Activated T-cell treated with anti-CD3 and anti-CD28 coated beads for 4 hours (primary cell): ENCODE results near the gene KISS1R.

Experiments
- DNase-seq: peaks from one replicate; pipeline ENCODE4 v3.0.0-alpha.2; 2020

KISS1R gene

DNA sequence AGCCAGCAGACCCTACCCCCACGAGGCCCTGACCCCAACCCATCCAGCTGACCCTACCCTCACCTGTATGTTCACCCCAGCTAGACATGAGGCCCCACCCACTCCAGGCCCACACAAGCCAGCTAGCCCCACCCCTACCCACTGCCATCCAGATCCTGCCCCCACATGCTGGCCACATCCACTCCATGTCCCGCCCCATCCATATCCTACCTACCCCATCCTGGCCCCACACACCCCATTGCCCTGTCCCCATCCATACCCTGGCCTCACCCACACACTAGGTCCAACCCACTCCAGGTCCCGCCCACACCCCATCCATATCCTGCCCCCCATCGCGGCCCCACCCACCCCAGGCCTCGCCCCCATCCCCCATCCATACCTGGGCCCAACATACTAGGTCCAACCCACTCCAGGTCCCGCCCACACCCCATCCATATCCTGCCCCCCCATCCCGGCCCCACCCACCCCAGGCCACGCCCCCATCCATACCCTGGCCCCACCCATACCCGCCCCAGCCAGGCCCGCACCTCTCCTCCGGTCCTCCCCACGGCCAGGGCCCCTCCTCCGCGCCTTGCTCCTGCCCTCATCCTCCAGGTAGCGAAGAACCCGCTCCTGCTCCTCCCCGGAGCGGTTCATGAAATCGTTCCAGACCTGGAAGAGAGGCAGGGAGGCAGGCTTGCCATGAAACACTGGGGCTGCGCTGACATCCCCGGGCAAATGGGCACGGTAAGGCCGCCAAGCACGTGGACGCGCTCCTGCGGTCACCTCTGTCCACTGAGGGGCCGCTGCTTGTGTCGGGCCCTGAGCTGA, 16.6 kb upstream of the KISS1R start:
- DNase-seq, result no peak

DNA sequence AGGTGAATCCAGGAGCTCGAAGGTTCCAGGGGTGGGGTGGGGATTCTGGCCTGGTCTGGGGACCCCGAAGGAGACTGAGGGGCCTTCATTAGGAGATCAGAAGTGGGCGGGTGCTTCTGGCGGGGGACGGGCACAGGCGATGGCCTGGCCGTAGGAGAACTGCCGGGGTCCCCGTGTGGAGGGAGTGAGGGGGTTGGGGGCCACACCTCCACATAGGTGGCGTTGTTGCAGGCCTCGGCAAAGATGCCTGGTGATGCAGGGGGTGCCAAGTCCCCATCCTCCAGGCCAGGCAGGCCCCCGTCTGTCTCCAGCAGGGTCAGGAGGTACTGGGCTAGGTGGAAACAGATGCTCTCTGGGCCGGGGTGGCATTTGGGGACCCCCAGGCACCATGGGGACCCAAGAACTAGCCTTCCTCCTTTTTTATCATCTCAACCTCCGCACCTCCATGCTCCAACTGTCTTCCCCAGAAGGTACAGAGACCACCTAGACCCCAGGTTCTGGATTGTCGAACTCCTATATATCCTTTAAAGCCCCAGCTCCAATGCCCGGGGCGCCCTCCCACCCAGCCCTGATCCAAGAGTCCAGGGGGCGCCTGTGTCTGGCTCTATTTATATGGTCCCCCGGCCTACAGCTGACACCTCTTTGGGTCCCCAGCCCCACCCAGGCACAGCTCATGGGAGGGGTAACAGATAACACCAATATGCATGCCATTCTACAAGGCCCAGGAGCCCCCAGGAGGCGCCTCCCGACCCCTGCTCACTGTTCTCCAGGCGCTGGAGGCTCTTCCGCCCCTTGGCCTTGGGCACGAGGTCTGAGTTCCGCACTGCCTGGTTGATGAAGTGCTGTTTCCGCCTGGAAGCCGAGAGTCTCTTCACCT, 15.7 kb upstream of the KISS1R start:
- no peak for DNase-seq

DNA sequence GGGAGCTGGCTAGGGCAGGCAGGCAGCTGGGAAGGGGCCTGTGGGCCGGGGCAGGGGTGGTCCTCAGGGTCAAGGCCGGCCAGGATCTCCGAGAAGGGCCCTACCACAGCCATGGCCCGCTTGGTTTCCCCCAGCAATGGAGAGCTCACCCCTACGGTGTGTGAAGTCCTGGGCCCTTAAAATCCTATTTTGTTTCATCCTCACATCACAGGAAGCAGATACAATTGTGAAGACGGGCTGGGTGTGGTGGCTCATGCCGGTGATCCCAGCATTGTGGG, 15.1 kb upstream of the KISS1R start:
- DNase-seq, result no peak

DNA sequence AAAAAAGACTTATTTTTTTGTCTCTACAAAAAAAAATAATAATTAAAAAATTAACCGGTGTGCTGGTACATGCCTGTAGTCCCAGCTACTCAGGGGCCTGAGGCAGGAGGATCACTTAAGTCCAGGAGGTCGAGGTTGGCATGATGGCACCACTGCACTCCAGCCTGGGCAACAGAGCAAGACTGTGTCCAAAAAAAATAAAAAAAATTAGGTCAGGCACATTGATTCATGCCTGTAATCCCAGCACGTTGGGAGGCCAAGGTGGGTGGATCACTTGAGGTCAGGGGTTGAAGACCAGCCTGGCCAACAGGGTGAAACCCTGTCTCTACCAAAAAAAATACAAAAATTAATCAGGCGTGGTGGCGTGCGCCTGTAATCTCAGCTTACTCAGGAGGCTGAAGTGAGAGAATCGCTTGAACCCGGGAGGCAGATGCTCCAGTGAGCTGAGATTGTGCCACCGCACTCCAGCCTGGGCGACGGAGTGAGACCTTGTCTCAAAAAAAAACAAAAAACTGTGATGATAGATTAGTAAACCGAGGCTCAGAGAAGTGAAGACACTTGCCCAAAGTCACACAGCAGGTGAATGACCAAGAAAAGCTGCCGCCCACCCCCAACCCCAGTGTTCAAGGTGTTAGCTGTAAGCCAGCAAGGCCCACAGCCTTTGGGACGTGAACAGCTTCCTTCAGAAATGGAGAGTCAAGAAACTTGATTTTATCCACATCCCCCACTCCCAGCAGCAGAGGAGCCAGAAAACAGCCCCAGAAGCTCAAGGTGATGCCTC, 14.5 kb upstream of the KISS1R start:
- DNase-seq, result no peak

DNA sequence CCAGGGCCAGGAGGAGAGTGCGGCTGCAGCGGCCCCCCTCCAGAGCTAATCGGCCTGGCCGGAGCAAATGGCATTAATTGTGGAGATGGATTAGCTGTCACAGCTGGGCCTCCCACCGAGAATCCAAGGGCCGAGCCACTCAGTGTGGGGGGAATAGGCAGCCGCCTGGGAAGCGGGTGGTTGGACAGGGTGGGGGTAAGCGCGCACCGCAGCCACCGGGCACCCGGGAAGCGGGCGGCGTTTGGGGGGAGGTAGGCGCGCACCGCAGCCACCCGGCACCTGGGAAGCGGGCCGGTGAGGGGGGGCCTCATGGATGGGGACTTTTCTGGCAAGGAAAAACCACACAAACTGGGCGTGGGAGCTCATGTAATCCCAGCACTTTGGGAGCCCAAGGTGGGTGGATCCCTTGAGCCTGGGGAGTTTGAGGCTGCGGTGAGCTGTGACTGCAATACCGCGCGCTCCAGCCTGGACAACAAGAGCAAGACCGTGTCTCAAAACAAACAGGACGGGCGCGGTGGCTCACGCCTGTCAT, 13.8 kb upstream of the KISS1R start:
- no peak for DNase-seq

DNA sequence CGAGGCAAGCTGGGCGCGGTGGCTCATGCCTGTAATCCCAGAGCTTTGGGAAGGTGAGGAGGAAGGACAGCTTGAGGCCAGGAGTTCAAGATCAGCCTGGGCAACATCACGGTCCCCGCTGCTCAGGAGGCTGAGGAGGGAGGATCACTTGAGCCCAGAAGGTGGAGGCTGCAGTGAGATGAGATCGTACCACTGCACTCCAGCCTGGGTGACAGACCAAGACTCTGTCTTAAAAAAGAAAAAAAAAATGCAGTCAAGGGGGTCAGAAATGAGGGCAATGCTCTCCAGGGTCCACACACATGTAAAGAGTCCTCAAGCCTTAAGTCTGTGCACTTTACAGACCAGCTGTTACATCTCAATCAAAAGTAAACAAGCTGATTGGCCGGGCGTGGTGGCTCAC, 12.6 kb upstream of the KISS1R start:
- DNase-seq, result no peak

DNA sequence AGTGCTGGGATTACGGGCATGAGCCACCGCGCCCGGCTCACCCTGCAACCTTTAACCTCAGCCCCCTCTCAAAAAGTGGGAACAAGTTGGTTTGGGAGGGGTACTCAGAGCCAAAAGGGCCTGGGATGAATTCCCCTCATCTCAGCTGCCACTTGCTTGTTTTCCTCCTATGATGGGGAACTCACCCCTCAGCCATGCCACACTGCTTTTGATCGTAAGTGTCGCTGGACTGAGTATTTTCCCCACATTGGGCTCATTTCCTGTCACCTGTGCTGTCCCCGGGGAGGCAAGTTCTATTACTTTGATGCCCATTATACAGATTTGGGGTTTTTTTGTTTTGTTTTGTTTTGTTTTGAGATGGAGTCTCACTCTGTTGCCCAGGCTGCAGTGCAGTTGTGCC, 10.7 kb upstream of the KISS1R start:
- no peak for DNase-seq

DNA sequence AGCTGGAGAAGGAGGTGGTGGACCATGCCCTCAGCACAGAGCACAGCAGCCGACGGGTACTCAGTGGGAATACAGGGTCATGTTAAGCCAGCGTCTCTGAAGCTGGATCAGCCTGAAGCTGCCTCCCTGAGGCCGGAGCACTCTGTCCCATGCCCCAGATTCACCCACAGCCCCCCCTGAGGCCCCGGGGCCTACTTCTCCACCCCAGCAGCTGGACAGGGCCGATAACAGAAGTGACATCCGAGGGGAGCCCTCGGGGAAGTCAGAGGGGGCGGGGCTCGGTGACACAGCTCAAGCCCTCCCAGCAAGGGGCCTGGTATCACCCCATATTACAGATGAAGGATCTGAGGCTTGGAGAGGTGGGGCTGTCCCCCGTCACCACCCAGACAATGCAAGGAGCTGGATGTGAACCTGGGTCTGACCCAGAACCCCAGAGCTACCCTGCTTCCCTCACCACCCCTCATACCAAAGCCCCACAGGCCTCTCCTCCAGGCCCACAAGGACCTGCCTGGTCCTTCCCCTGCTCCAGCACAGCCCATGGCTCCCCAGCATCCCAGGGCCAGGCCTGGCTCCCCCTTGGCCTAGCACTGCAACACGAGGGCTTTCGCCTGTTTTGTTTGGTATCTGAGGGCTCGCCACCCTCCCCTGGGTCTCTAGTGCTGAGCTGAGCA, 9.8 kb upstream of the KISS1R start:
- DNase-seq, result no peak

DNA sequence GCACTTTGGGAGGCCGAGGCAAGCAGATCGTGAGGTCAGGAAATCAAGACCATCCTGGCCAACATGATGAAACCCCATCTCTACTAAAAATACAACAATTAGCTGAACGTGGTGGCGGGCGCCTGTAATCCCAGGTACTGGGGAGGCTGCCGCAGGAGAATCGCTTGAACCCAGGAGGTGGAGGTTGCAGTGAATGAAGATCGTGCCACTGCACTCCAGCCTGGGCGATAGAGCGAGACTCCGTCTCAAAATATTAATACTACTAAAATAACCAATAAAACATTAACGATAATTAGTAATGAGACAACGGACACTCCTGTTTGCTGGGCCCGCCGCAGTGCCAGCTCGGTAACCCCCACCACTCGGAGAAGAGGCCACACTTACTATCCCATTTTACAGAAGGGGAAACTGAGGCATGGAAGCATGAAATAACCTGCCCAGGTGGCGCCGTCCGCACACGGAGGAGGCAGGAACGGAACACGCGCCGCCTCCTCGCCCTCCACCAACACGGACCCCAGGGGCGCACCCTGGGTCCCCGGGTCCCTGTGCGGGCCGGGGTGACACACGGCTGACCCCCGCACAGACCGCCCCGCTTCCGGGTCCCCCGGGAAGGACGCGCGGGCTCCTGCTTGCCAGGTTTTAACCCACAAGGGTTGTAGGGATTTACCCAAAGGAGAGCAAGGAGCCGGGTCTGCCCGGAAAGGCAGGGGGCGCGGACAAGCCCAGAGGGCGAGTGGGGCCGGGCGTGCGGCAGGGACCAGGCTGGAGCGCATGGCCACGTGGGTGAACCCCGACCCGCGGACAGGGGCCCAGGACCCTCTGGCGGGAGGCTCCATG, 5.7 kb upstream of the KISS1R start:
- DNase-seq, result no peak

DNA sequence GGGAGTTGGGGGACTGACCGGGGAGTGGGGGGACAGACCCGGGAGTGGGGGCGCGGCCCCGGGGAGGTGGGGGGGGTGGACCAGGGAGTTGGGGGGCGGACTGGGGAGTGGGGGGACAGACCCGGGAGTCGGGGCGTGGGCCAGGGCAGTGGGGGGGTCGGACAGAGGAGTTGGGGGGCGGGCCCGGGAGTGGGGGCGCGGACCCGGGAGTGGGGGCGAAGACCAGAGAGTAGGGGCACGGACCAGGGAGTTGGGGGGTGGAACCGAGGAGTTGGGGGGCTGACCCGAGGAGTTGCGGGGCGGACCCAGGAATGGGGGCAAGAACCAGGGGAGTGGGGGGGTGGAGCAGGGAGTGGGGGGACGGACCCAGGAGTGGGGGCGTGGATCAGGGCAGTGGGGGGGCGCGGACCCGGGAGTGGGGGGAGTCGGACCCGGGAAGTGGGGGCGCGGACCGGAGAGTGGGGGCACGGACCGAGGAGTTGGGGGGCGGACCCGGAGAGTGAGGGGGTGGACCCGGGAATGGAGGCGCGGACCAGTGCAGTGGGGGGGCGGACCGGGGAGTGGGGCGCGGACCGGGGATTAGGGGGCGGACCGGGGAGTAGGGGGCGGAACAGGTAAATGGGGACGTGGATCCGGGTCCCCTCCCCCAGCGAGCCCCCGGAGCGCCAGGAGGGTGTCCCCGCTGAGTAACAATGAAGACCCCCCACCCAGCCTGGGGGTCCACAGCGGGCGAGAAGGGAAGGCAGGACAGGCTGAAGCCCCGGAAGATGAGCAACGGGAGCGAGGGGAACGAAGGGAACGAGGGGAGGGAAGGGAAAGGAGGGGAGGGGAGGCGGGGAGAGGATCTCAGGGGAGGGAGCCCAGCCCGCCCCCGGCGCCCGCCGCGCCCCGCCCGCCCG, 4.7 kb upstream of the KISS1R start:
- no peak for DNase-seq

DNA sequence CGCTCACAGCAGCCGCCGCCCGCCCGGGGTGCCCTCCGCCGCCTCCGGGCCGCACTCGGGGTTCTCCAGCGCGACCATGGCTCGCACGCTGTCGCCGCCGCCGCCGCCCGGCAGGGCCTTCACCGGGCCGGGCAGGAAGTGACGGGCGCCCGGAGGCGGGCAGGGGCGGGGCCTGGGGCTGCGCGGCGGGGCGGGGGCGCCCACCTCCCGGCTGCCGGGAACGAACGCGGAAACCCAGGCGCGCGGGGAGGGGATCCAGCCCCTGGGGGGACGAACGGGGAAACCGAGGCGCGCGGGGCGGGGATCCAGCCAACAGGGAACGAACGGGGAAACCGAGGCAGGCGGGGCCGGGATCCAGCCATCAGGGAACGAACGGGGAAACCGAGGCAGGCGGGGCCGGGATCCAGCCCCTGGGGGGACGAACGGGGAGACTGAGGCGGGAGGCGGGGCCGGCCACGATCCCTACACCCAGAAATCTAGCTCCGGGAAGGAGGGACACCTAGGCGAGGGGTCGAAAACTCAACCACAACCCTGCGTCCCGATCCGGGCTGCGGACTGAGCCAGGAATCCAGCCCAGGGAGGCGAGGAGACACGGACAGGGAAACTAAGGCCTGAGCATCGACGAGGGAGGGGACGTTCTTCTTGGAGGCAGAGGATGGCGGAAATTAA, 3.9 kb upstream of the KISS1R start, which contains the start of gene R3HDM4:
TSS of gene R3HDM4 (minus strand) at position 140 of the 669 bp plus-strand sequence. CDS start at position 78, 62 bp downstream.
- DNase-seq, result peak; percentile 79

DNA sequence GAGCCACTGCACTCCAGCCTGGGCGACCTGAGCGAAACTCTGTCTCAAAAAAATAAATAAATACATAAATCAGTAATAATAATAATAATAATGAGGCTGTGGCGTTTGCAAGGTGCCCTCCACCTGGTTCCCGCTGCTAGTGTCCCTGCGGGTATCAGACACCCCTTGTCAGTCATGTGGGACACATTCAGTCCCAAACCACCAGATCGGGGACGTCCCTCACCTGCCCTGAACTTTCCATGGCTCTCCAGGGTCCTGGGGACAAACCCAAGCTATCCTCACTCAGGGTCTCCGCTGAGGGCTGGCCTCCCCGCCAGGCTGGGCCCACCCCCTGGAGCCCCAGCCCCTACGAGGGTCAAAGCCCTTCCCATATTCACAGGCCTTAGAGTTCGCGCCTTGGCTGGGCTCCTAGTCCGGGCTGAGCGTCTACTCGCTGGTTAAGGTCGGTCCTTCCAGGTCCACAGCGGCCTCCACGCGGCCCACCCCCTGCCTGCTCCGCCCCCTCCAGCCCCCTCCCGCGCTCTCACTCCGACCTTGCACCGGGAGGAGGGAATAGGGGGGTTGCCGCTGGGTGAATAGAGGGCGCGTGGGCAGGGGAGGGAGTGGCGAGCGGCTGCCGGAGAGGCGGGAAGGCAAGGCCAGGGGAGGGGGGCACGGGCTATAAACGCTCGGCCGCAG, 349 bp upstream of the KISS1R start:
- DNase-seq, result no peak

DNA sequence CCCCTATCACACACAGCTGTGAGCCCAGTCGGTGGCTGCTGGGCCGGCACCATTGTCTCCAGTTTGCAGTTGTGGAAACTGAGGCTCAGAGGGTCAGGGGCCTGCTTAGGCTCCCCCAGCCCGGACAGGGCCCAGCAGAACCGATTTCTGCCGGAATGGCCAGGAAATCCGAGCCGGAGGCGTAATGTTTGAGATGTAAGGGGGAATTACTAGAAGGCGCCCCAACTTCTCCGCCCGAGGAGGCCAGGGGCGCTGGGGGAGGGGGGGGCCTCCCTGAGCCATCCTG, 962 bp downstream of the KISS1R start:
- no peak for DNase-seq

DNA sequence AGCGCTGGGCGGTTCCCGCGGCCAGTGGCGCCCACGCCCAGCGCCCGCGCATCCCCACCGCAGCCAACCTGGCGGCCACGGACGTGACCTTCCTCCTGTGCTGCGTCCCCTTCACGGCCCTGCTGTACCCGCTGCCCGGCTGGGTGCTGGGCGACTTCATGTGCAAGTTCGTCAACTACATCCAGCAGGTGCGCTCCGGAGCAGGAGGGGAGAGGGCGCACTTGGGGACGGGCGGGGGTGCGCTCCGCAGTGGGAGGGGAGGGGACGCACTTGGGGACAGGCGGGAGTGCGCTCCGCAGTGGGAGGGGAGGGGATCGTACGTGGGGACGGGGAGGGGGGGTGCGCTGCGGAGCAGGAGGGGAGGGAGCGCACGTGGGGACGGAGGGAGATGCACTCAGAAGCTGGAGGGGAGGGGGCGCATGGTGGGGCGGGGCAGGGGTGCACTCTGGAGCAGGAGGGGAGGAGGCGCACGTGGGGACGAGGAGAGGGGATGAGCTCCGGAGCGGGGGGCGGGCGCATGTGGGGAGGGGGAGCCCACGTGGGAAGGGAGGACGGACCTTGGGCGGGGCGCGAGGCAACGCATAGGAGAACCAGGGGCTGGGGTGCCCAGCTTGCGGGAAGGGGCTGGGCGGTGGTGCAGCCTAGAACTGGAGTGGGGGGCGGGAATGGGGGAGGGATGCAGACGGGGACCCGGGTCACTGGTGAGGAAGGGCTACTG, 1.5 kb downstream of the KISS1R start:
- no peak for DNase-seq

DNA sequence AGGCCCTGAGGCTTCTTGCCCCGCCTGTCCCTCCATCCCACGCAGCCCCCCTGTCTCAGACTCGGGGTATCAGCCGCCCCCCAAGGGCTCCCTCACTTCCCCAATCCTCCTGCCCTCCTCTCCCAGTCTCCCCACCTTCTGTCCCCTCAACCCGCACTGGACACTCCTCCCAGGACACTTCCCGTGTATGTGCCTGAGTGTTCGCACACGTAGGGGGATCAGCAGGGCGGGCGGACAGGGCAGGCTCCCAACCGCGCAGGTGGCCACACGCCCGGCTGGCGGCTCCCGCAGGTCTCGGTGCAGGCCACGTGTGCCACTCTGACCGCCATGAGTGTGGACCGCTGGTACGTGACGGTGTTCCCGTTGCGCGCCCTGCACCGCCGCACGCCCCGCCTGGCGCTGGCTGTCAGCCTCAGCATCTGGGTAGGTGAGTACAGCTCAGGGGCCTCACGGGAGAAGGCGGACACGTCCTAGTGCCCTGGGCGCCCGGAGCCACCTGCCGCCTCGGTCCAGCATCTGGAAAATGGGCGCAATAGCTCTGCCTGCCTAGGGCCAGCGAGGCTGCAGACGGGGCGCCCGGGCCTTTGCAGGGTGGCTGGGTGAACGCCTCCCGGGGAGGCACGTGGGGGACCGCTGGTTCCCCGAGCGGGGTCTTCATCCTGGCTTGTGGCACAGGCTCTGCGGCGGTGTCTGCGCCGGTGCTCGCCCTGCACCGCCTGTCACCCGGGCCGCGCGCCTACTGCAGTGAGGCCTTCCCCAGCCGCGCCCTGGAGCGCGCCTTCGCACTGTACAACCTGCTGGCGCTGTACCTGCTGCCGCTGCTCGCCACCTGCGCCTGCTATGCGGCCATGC, 2.3 kb downstream of the KISS1R start:
- no peak for DNase-seq

DNA sequence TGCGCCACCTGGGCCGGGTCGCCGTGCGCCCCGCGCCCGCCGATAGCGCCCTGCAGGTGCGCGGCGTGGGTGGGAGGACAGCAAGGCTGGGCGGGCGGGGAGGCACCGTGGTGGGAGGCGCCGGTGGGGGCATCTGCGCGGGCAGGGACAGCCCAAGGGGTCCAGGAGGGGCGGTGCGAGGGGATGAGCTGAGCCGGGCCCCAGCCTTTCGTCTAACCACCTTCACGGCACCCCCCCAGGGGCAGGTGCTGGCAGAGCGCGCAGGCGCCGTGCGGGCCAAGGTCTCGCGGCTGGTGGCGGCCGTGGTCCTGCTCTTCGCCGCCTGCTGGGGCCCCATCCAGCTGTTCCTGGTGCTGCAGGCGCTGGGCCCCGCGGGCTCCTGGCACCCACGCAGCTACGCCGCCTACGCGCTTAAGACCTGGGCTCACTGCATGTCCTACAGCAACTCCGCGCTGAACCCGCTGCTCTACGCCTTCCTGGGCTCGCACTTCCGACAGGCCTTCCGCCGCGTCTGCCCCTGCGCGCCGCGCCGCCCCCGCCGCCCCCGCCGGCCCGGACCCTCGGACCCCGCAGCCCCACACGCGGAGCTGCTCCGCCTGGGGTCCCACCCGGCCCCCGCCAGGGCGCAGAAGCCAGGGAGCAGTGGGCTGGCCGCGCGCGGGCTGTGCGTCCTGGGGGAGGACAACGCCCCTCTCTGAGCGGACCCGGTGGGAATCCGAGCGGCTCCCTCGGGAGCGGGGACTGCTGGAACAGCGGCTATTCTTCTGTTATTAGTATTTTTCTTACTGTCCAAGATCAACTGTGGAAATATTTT, 3.1 kb downstream of the KISS1R start:
- DNase-seq, result peak; percentile 49

DNA sequence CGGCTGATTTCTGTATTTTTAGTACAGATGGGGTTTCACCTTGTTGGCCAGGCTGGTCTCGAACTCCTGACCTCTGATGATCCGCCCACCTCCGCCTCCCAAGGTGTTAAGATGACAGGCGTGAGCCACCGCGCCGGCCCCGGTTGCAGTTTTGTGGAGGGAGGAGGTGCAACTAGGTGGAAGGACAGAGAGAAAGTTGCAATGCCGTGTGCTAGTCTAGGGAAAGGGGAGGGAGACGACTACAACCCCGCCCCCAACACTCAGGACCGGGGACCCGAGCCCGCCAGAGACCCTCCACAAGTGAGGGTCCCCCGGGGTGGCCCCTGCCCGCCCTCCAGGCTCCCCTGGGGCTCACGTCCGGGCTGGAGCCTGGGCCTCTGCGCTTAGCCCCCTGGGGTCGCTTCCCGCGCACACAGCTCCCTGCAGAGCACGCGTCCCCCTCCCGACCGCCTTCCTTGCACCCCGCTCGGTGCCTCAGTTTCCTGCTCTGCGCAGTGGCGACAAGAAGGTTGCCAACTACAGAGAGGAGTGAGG, 7.5 kb downstream of the KISS1R start:
- no peak for DNase-seq
